Activated CD4-positive, alpha-beta memory T cell treated with anti-CD3 and anti-CD28 coated beads, Interleukin-2, amount 10 ng/mL, durations not matched to agents 7 days and 5 days (primary cell): Measurements from ENCODE around the gene GATAD2B. TPM values are rescaled to one million over a fixed set of nuclear protein-coding genes. Genes with fewer than 3 reads are reported as not detected.
"Not testable (repeated sequence)": the region's sequence is repeated elsewhere in the genome, so short reads cannot be mapped to it uniquely, and the experiment has no call there.

Experiments
- CTCF ChIA-PET: fragments of 350-600 bp; sonication (Branson Sonifier 250); formaldehyde crosslinking; loops from one replicate; lab custom pipeline; 2021; ENCODE audit warnings: antibody characterized with exemption, inconsistent platforms; lab: Charles Lee
- POLR2A ChIA-PET: fragments of 350-600 bp; sonication (Branson Sonifier 250); formaldehyde crosslinking; loops from one replicate; lab custom pipeline; 2021; ENCODE audit warnings: antibody characterized with exemption; lab: Charles Lee
- DNase-seq: peaks from one replicate; pipeline ENCODE4 v3.0.0-alpha.2; 2020
- H3K27ac Mint-ChIP-seq: one replicate; pipeline ENCODE4 v1.8.0; 2021; ENCODE audit warnings: mild to moderate bottlenecking, mixed read lengths
- H3K27me3 Mint-ChIP-seq: one replicate; pipeline ENCODE4 v1.8.0; 2021; ENCODE audit warnings: mixed read lengths
- H3K36me3 Mint-ChIP-seq: one replicate; pipeline ENCODE4 v1.8.0; 2021; ENCODE audit warnings: low read depth, mixed read lengths
- H3K4me1 Mint-ChIP-seq: one replicate; pipeline ENCODE4 v1.8.0; 2021; ENCODE audit warnings: mixed read lengths
- H3K4me3 Mint-ChIP-seq: one replicate; pipeline ENCODE4 v1.8.0; 2021; ENCODE audit warnings: mild to moderate bottlenecking, mixed read lengths
- H3K9me3 Mint-ChIP-seq: one replicate; pipeline ENCODE4 v1.8.0; 2021; ENCODE audit warnings: mixed read lengths
- total RNA-seq, 2 experiments: library from RNA; stranded (reverse); gene quantifications; one replicate each; pipeline ENCODE4 v1.2.3, GENCODE V29; 2021

GATAD2B gene
- total RNA-seq, 2 experiments from 2014 or later = 70.8 to 71.1 TPM

- ChIA-PET CTCF (no interaction called here), POLR2A (no interaction called here)
- DNase-seq = no peak
- H3K4me1 Mint-ChIP-seq = peaks cover 13% of the 10 kb centered on the region
- H3K9me3 Mint-ChIP-seq = no peaks in the 10 kb centered on the region
- peaks cover 12% of the 10 kb centered on the region for H3K36me3 Mint-ChIP-seq
- no peak overlapping the region for H3K4me3 Mint-ChIP-seq
- no peaks in the 10 kb centered on the region for H3K27me3 Mint-ChIP-seq
- no peak overlapping the region for H3K27ac Mint-ChIP-seq
Measured at GRCh38 chr1:153842006-153842471, 80.7 kb downstream of the GATAD2B start.

- Mint-ChIP-seq H3K4me1 (peaks cover 13% of the 10 kb centered on the region), H3K9me3 (no peaks in the 10 kb centered on the region), H3K36me3 (peaks cover 12% of the 10 kb centered on the region), H3K4me3 (no peak overlapping the region), H3K27me3 (no peaks in the 10 kb centered on the region), H3K27ac (no peak overlapping the region)
- ChIA-PET CTCF (no interaction called here), POLR2A (no interaction called here)
- no peak for DNase-seq
Measured at GRCh38 chr1:153841463-153841994, 81.2 kb downstream of the GATAD2B start.

- POLR2A ChIA-PET, H3K4me3 Mint-ChIP-seq, H3K27me3 Mint-ChIP-seq, H3K9me3 Mint-ChIP-seq, H3K36me3 Mint-ChIP-seq, CTCF ChIA-PET, H3K27ac Mint-ChIP-seq, DNase-seq: not testable (repeated sequence)
- H3K4me1 Mint-ChIP-seq = peaks cover 13% of the 10 kb centered on the region
Measured at GRCh38 chr1:153840774-153841173, 82.0 kb downstream of the GATAD2B start.

- H3K27me3 Mint-ChIP-seq, H3K27ac Mint-ChIP-seq, H3K36me3 Mint-ChIP-seq, CTCF ChIA-PET, H3K9me3 Mint-ChIP-seq, H3K4me1 Mint-ChIP-seq, H3K4me3 Mint-ChIP-seq, DNase-seq: not testable (repeated sequence)
- POLR2A ChIA-PET = interaction anchor here (0.7 kb wide), 1 partner anchor 32 kb away, joined by 3 read pairs; no protein-coding TSS in a partner anchor
Measured at GRCh38 chr1:153833968-153834367, 88.8 kb downstream of the GATAD2B start.

- no peaks in the 10 kb centered on the region for H3K9me3 Mint-ChIP-seq
- H3K27ac Mint-ChIP-seq = no peak overlapping the region
- H3K4me1 Mint-ChIP-seq = no peaks in the 10 kb centered on the region
- CTCF ChIA-PET = interaction anchor here (1.5 kb wide), 1 partner anchor 20 kb away, joined by 3 read pairs; no protein-coding TSS in a partner anchor
- no peak for DNase-seq
- H3K4me3 Mint-ChIP-seq = no peak overlapping the region
- peaks cover 5% of the 10 kb centered on the region for H3K36me3 Mint-ChIP-seq
- POLR2A ChIA-PET = no interaction called here
- H3K27me3 Mint-ChIP-seq = no peaks in the 10 kb centered on the region
Measured at GRCh38 chr1:153833171-153833570, 89.6 kb downstream of the GATAD2B start.

GRCh38 chr1:153832293-153832692 lies 90.5 kb downstream of the GATAD2B start:
- ChIA-PET POLR2A (interaction anchor here (1.0 kb wide), 1 partner anchor 14 kb away, joined by 3 read pairs; no protein-coding TSS in a partner anchor), CTCF (interaction anchor here (1.5 kb wide), 1 partner anchor 19 kb away, joined by 3 read pairs; no protein-coding TSS in a partner anchor)
- H3K27ac Mint-ChIP-seq = no peak overlapping the region
- H3K4me3 Mint-ChIP-seq = no peak overlapping the region
- H3K9me3 Mint-ChIP-seq = no peaks in the 10 kb centered on the region
- no peaks in the 10 kb centered on the region for H3K4me1 Mint-ChIP-seq
- no peak for DNase-seq
- H3K27me3 Mint-ChIP-seq = no peaks in the 10 kb centered on the region
- H3K36me3 Mint-ChIP-seq = peaks cover 14% of the 10 kb centered on the region

GRCh38 chr1:153831026-153831425 lies 91.7 kb downstream of the GATAD2B start:
- ChIA-PET CTCF (interaction anchor here (1.0 kb wide), 1 partner anchor 10 kb away, joined by 5 read pairs; no protein-coding TSS in a partner anchor), POLR2A (interaction anchor here (1.2 kb wide), 1 partner anchor 91 kb away, joined by 3 read pairs; no protein-coding TSS in a partner anchor)
- Mint-ChIP-seq H3K27me3 (no peaks in the 10 kb centered on the region), H3K4me3 (no peak overlapping the region), H3K4me1 (no peaks in the 10 kb centered on the region), H3K27ac (no peak overlapping the region), H3K36me3 (peaks cover 19% of the 10 kb centered on the region), H3K9me3 (no peaks in the 10 kb centered on the region)
- DNase-seq = no peak

- ChIA-PET CTCF (interaction anchor here (0.6 to 2.5 kb wide), 4 partner anchors 10 to 119 kb away, joined by 3 to 8 read pairs (median 3); no protein-coding TSS in a partner anchor), POLR2A (interaction anchor here (0.6 to 1.5 kb wide), 4 partner anchors 11 to 119 kb away, joined by 3 to 7 read pairs (median 3); partner anchors contain the start of gene DENND4B)
- peaks cover 29% of the 10 kb centered on the region for H3K36me3 Mint-ChIP-seq
- no peak overlapping the region for H3K27ac Mint-ChIP-seq
- H3K27me3 Mint-ChIP-seq = no peaks in the 10 kb centered on the region
- DNase-seq = no peak
- no peaks in the 10 kb centered on the region for H3K4me1 Mint-ChIP-seq
- no peak overlapping the region for H3K4me3 Mint-ChIP-seq
- no peaks in the 10 kb centered on the region for H3K9me3 Mint-ChIP-seq
Measured at GRCh38 chr1:153827168-153827964, 95.4 kb downstream of the GATAD2B start.

GRCh38 chr1:153818876-153819275 lies 103.9 kb downstream of the GATAD2B start:
- CTCF ChIA-PET = interaction anchor here (0.7 kb wide), 1 partner anchor 169 kb away, joined by 3 read pairs; no protein-coding TSS in a partner anchor
- no peak overlapping the region for H3K27ac Mint-ChIP-seq
- POLR2A ChIA-PET = no interaction called here
- no peaks in the 10 kb centered on the region for H3K9me3 Mint-ChIP-seq
- H3K4me1 Mint-ChIP-seq = no peaks in the 10 kb centered on the region
- H3K4me3 Mint-ChIP-seq = no peak overlapping the region
- DNase-seq = no peak
- no peaks in the 10 kb centered on the region for H3K27me3 Mint-ChIP-seq
- H3K36me3 Mint-ChIP-seq = peaks cover 48% of the 10 kb centered on the region

- Mint-ChIP-seq H3K9me3 (no peaks in the 10 kb centered on the region), H3K27ac (no peak overlapping the region), H3K4me3 (no peak overlapping the region), H3K36me3 (peaks cover 59% of the 10 kb centered on the region), H3K27me3 (no peaks in the 10 kb centered on the region), H3K4me1 (no peaks in the 10 kb centered on the region)
- POLR2A ChIA-PET = interaction anchor here (1.2 kb wide), 1 partner anchor 10 kb away, joined by 3 read pairs; no protein-coding TSS in a partner anchor
- CTCF ChIA-PET = interaction anchor here (1.5 to 2.5 kb wide), 2 partner anchors 10 to 174 kb away, joined by 3 to 8 read pairs; partner anchors contain the start of gene RPS27
- no peak for DNase-seq
Measured at GRCh38 chr1:153816283-153816889, 106.4 kb downstream of the GATAD2B start.

GRCh38 chr1:153805886-153806719 lies 116.7 kb downstream of the GATAD2B start:
- no peaks in the 10 kb centered on the region for H3K27me3 Mint-ChIP-seq
- no peaks in the 10 kb centered on the region for H3K9me3 Mint-ChIP-seq
- CTCF ChIA-PET = interaction anchor here (1.0 to 1.7 kb wide), 4 partner anchors 10 to 181 kb away, joined by 3 to 4 read pairs (median 4); no protein-coding TSS in a partner anchor
- H3K36me3 Mint-ChIP-seq = peaks cover 52% of the 10 kb centered on the region
- H3K4me3 Mint-ChIP-seq = no peak overlapping the region
- peak overlapping the region; percentile 60 for H3K27ac Mint-ChIP-seq
- POLR2A ChIA-PET = interaction anchor here (1.1 to 3.7 kb wide), 4 partner anchors 22 to 178 kb away, joined by 3 to 16 read pairs (median 4); partner anchors contain the start of gene DENND4B
- DNase-seq = no peak
- peaks cover 30% of the 10 kb centered on the region for H3K4me1 Mint-ChIP-seq
